Stimulated activated naive CD8-positive, alpha-beta T cell treated with anti-CD3 and anti-CD28 coated beads, Interleukin-15, amount 100 ng/mL, for 72 hours (primary cell): ENCODE results near the gene BLACAT1.

Experiments used
- ATAC-seq: fragments of 150-1000 bp; cut with Tn5 transposase; 2 replicates; pipeline ENCODE4 v1.10.0; 2021; ENCODE audit warnings: mild to moderate bottlenecking, moderate library complexity
- DNase-seq, 2 donors: peaks; one replicate each; pipeline ENCODE4 v3.0.0; 2021 to 2022
- H3K27ac Mint-ChIP-seq, 2 donors: one replicate each; pipeline ENCODE4 v1.8.0; 2022; ENCODE audit warnings: mild to moderate bottlenecking in 2 of 2, mixed read lengths in 2 of 2, moderate library complexity in 2 of 2
- H3K27me3 Mint-ChIP-seq: one replicate; pipeline ENCODE4 v1.8.0; 2022; ENCODE audit warnings: mixed read lengths
- H3K4me1 Mint-ChIP-seq: one replicate; pipeline ENCODE4 v1.8.0; 2022; ENCODE audit warnings: mild to moderate bottlenecking, mixed read lengths
- H3K4me3 Mint-ChIP-seq, 2 donors: one replicate each; pipeline ENCODE4 v1.8.0; 2022; ENCODE audit warnings: mild to moderate bottlenecking in 2 of 2, mixed read lengths in 2 of 2, moderate library complexity in 1 of 2
- H3K9me3 Mint-ChIP-seq, 2 donors: one replicate each; pipeline ENCODE4 v1.8.0; 2022; ENCODE audit warnings: mixed read lengths in 2 of 2

The BLACAT1 gene

DNA sequence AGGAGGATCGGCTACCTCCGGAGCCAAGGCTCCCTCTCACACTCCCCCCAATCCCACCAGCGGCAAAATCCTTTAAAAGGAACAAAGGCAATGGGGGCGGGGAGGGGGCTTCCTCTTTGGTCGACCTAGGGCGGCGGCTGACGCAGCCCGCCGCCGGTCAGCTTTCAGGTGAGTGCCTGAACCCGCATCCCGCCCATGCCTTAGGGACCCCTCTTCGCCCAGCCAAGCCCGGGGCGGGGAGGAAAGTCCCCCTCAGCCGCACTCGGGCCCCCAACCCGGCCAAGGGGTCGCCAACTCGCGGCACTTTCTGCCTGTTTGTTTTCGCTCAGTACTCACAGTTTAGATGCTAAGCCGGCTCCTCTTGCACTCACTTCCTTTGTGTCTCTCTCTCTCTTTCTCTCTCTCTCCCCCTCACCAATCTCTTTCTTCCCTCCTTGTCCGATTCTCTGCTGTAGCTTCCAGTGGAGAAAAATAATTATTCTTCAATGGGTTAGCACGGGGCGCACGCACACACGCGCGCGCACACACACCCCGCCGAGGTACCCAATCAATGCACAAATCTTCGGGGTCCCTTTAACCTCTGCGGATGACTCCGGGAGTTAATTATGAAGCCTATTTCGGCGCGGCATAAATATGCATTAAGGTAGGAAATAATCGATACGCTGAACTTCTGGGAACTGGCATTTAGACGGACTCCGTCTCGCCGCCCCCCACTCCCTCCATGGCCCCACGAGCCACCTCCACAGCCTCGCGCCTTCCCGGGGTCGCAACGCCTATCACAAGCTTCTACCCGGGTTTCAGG lies at the start of gene BLACAT1:
Gene BLACAT1 (minus strand): TSS at position 465 of the 802 bp plus-strand sequence.
- no peak for DNase-seq
- H3K27ac Mint-ChIP-seq, result peak within 1 kb of the TSS in 1 of 2 donors; percentile 70
- no peak for ATAC-seq
- H3K27me3 Mint-ChIP-seq, result peaks cover 97% of the 10 kb centered on the region
- no peaks in the 10 kb centered on the region for H3K9me3 Mint-ChIP-seq
- peaks cover 14% of the 10 kb centered on the region for H3K4me1 Mint-ChIP-seq
- peak within 1 kb of the TSS; percentile 69 for H3K4me3 Mint-ChIP-seq

GRCh38 chr1:205505076-205505729 lies 49.4 kb upstream of the BLACAT1 start:
- Mint-ChIP-seq H3K27me3 (no peaks in the 10 kb centered on the region), H3K27ac (peak overlapping the region; percentile 66 to 74), H3K4me1 (peaks cover 28% of the 10 kb centered on the region), H3K4me3 (peak overlapping the region; percentile 82 to 86), H3K9me3 (no peaks in the 10 kb centered on the region)
- DNase-seq (no peak), ATAC-seq (peak; percentile 10)

GRCh38 chr1:205504311-205505075 lies 48.6 kb upstream of the BLACAT1 start, which contains the start of gene CDK18:
Gene CDK18 (plus strand): TSS chr1:205504669. CDS start chr1:205523168, 18,499 bp downstream.
- Mint-ChIP-seq H3K4me3 (peak within 1 kb of the TSS; percentile 82 to 86), H3K9me3 (no peaks in the 10 kb centered on the region), H3K4me1 (peaks cover 25% of the 10 kb centered on the region), H3K27me3 (no peaks in the 10 kb centered on the region), H3K27ac (peak within 1 kb of the TSS; percentile 66 to 74)
- ATAC-seq, result peak; percentile 79
- DNase-seq, result peak; percentile 38 to 44

DNA sequence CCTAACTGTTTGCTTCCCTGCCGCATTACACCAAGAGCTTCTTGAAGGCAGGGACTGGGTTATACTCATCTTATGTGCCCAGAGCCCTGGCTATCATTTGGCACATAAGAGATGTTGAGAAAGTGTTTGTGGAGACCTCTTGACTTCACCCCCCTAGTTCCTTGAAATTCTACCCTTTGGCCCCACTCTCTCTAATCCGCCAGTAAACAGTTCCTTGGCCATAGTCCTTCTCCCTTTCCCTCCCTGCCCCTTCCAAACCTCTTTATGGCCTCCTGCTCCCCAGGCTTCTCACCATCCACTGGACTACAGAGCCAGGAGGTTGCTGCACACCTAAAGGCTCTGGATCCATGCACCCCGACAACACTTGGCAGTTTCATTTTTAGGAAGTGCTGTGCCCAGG lies 47.1 kb upstream of the BLACAT1 start:
- peak overlapping the region in 1 of 2 donors; percentile 42 for H3K27ac Mint-ChIP-seq

GRCh38 chr1:205502111-205502810 lies 46.4 kb upstream of the BLACAT1 start:
- Mint-ChIP-seq H3K4me3 (no peak overlapping the region), H3K27me3 (no peaks in the 10 kb centered on the region), H3K9me3 (no peaks in the 10 kb centered on the region), H3K4me1 (peaks cover 25% of the 10 kb centered on the region), H3K27ac (no peak overlapping the region)
- ATAC-seq (no peak), DNase-seq (no peak)

More for the DNA sequence above, 47.1 kb upstream of the BLACAT1 start:
- peaks cover 25% of the 10 kb centered on the region for H3K4me1 Mint-ChIP-seq
- H3K9me3 Mint-ChIP-seq, result no peaks in the 10 kb centered on the region
- DNase-seq (no peak), ATAC-seq (no peak)
- no peaks in the 10 kb centered on the region for H3K27me3 Mint-ChIP-seq
- H3K4me3 Mint-ChIP-seq, result no peak overlapping the region

DNA sequence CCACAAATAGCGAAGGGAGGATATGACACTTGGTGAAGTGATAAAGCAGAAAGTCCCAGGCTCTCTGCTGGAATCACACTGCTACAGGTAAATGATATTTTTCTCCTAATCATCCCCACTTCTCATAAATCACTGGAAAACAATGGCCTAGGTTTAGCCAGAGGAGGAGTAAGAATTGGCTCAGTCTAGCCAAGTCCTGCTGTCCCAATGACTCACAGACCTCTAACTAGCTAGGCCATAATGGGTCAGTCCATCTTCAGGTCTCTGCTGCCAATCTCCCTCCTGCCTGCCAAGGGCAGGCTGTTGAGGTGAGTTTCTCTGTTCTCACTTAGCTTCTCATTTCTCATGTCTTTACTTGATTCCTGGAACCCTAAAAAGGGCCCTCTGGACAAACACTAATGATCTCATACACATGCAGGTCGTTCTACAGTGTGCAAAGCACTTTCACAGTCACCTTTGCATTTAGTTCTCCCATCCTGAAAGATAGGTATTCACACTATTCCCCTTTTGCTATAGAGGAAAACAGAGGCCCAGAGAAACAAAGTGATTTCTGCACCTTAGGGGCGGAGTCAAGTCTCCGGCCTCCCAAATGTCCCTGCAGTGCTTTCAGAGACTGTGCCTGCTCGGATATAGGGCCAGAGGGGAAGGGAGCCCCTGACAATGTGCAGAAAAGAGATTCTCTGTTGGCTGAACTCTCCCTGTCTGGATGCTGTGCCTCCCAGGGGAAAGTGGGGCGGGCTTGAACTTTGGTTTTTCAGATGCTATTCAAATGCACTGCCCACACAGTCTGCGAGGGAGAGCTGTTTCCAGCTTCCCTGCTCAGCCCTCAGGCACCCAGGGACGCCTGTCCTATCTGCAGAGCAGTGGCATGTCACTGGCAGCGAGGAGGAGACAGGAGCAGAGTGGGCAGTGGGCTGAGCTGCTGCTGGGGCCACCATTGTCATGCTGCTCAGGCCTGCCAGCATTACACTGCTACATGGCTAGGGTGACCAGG lies 44.7 kb upstream of the BLACAT1 start:
- Mint-ChIP-seq H3K27ac (no peak overlapping the region), H3K27me3 (peaks cover 5% of the 10 kb centered on the region), H3K4me3 (no peak overlapping the region), H3K4me1 (peaks cover 17% of the 10 kb centered on the region), H3K9me3 (no peaks in the 10 kb centered on the region)
- DNase-seq (no peak), ATAC-seq (no peak)

DNA sequence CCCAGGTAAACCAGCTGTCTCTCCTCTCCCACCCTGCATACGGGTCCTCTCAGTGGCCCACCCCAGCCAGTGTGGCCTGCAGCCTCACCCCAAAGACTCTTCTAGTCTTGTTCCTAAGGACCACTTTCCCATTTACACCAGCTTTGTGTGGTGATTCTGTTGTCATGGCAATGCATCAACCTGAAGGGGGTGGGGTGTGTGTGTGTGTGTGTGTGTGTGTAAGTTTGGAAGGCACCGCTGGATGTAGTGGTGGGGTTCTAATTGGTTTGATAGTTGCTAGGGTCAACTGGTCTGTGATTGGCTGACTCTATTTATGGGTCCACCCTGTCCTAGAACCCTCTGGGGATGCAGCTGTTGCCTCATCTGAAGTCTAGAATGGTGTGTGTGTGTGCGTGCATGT lies 43.9 kb upstream of the BLACAT1 start:
- H3K27ac Mint-ChIP-seq, result no peak overlapping the region
- H3K27me3 Mint-ChIP-seq, result peaks cover 11% of the 10 kb centered on the region
- DNase-seq (no peak), ATAC-seq (no peak)
- H3K4me3 Mint-ChIP-seq, result no peak overlapping the region
- H3K9me3 Mint-ChIP-seq, result no peaks in the 10 kb centered on the region
- H3K4me1 Mint-ChIP-seq, result peaks cover 9% of the 10 kb centered on the region

DNA sequence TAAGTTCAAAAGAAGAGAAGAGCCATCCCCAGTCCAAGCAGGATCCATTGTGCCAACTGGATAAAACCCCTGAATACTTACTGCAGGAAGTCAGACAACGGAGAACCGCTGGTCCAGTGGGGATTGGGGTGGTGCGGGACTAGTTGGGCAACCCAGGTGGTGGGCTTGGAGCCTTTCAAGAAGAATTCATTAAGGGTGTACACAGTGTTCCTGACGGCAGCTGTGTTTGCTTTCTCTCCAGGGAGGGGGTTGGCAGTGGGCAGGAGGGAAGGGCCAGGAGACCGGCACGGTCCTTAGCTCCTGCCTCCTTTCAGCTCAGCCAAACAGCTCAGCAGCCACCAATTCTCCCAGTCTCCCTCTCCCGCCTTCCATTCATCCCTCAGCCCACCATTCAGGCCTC lies 41.5 kb upstream of the BLACAT1 start:
- Mint-ChIP-seq H3K27me3 (peaks cover 33% of the 10 kb centered on the region), H3K4me3 (no peak overlapping the region), H3K9me3 (no peaks in the 10 kb centered on the region), H3K27ac (no peak overlapping the region), H3K4me1 (peaks cover 11% of the 10 kb centered on the region)
- ATAC-seq (no peak), DNase-seq (no peak)

- Mint-ChIP-seq H3K27me3 (peaks cover 40% of the 10 kb centered on the region), H3K4me1 (peaks cover 11% of the 10 kb centered on the region), H3K27ac (no peak overlapping the region), H3K4me3 (no peak overlapping the region), H3K9me3 (no peaks in the 10 kb centered on the region)
- no peak for ATAC-seq
- DNase-seq, result no peak
These were observed 40.8 kb upstream of the BLACAT1 start for GRCh38 chr1:205496661-205497060.

DNA sequence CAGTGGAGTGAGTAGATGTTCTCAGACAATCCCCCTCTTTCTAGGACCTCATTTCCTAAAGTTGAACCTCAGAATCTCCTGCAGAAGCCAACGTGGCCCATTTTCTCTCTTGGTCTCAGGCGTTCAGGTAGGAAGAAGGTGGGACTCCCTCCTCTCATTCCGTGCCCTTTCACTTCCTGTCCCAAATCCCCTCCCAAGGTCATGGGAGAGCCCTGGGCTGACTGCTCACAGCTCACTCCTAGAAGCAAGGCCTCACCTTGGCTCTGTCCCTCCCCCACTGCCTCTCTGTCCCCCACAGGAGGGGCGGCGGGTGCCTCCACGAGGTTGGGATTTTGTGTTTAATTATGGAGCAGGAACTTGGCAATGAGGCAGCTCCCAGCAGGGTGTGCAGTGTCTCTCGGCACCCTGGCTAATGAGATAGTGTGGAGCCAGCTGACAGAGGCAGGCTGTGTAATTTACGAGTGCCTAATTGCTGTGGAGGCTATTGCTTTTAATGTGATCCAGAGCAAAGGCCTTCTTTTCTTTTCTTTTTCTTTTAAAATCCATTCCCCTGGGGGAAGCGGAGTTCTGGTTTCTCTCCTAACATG lies 39.5 kb upstream of the BLACAT1 start:
- no peak overlapping the region for H3K4me3 Mint-ChIP-seq
- peaks cover 45% of the 10 kb centered on the region for H3K27me3 Mint-ChIP-seq
- H3K4me1 Mint-ChIP-seq, result peaks cover 11% of the 10 kb centered on the region
- ATAC-seq (no peak), DNase-seq (no peak)
- no peak overlapping the region for H3K27ac Mint-ChIP-seq
- no peaks in the 10 kb centered on the region for H3K9me3 Mint-ChIP-seq

DNA sequence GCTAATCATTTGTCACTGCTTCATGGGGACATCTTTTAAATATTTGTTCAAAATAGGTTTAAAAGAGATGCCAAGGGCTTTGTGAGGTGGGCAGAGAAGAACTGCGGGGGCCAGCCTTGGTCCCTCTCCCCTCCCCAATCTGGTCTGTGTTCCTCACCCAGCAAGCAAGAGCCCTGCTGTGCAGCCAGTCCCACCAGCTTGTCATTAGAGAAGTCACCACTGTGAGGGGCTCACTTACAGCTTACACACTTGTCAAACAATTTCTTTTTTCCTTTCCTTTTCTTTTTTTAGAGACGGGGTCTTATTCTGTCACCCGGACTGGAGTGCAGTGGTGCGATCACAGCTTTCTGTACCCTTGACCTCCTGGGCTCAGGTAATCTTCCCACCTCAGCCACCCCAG lies 38.3 kb upstream of the BLACAT1 start:
- H3K27me3 Mint-ChIP-seq, result peaks cover 57% of the 10 kb centered on the region

DNA sequence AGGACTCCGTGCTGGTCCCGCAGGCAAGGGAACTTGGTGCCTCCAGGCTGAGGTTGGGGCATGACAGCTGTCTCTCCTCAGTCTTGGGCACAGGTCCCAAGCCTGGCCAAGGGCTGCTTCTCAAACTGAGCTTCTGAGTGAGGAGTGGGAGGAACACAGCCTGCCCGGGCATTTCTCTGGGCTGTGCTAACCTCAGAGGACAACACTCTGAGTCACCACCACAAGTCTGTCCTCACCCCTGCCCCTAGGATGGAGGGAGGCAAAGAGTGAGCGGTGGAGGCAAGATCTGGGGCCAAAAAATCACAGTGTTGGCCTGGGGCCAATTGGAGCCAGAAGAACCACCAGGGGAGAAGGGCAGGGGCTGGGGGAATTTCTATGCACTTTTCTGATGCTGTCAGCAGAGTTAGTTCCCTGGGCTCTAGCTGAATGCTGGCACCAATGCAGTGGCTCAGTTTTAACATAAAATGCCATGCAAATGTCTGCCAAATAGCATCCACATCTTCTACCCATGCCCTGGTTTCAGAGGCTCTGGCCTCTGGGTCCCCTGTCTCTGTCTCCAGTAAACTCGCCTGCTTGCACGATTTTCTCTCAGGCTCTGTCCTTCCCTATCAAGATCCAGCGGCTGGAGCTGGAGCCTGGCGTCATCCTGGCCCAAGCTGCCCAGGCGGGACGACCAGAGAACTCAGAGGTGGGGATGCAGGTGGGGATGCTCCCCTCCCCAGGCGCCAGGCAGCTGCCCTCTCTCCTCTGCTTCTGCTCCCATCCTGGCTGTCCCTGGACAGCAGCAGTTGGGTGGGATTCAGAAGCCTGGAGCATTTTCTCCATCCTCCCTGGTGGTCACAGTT lies 37.6 kb upstream of the BLACAT1 start:
- Mint-ChIP-seq H3K27ac (no peak overlapping the region), H3K9me3 (no peaks in the 10 kb centered on the region), H3K4me1 (peaks cover 21% of the 10 kb centered on the region), H3K27me3 (peaks cover 58% of the 10 kb centered on the region), H3K4me3 (no peak overlapping the region)
- DNase-seq (peak; percentile 27 to 28), ATAC-seq (peak; percentile 80)

More for the DNA sequence above, 38.3 kb upstream of the BLACAT1 start:
- no peaks in the 10 kb centered on the region for H3K9me3 Mint-ChIP-seq
- H3K4me3 Mint-ChIP-seq, result no peak overlapping the region
- DNase-seq (no peak), ATAC-seq (no peak)
- H3K4me1 Mint-ChIP-seq, result peaks cover 21% of the 10 kb centered on the region
- no peak overlapping the region for H3K27ac Mint-ChIP-seq

- ATAC-seq (no peak), DNase-seq (no peak)
- peaks cover 65% of the 10 kb centered on the region for H3K27me3 Mint-ChIP-seq
- peaks cover 25% of the 10 kb centered on the region for H3K4me1 Mint-ChIP-seq
- H3K27ac Mint-ChIP-seq, result no peak overlapping the region
- no peak overlapping the region for H3K4me3 Mint-ChIP-seq
- no peaks in the 10 kb centered on the region for H3K9me3 Mint-ChIP-seq
These were observed 36.9 kb upstream of the BLACAT1 start for GRCh38 chr1:205492774-205493173.
